GM12891 (cell line): ENCODE measurements around the gene SDK1.

Source experiments
- PAX5 ChIP-seq: IDR thresholded peaks from 2 replicates; pipeline ENCODE4 v1.6.1; 2011; ENCODE audit warnings: low read length, moderate library complexity, mild to moderate bottlenecking; ENCODE audit not compliant: insufficient read depth, severe bottlenecking
- POLR2A ChIP-seq: IDR thresholded peaks from 2 replicates; pipeline ENCODE4 v1.6.1; 2011; ENCODE audit warnings: low read depth, low read length, control low read depth
- POLR2AphosphoS5 ChIP-seq: IDR thresholded peaks from 2 replicates; pipeline ENCODE4 v1.6.1; 2011; ENCODE audit warnings: low read depth, low read length, control low read depth
- POU2F2 ChIP-seq: IDR thresholded peaks from 2 replicates; pipeline ENCODE4 v1.6.1; 2011; ENCODE audit warnings: low read depth, mild to moderate bottlenecking, control low read depth, low read length, moderate library complexity
- TAF1 ChIP-seq: IDR thresholded peaks from 2 replicates; pipeline ENCODE4 v1.6.1; 2011; ENCODE audit warnings: low read depth, low read length, control low read depth

- TF ChIP-seq POLR2A (no peak), POLR2AphosphoS5 (no peak), PAX5 (no peak), POU2F2 (no peak), TAF1 (no peak)
Observed at GRCh38 chr7:3762146-3762831, 461.2 kb downstream of the SDK1 start.
